GM12875 (cell line): Measurements from ENCODE around the gene ARMC2.

Source experiments
- H3K4me3 ChIP-seq: one replicate; pipeline ENCODE4 v1.5.1; 2011; ENCODE audit warnings: low read depth, low read length, control low read depth
- CTCF ChIP-seq: IDR thresholded peaks from 2 replicates; pipeline ENCODE4 v1.5.1; 2011; ENCODE audit warnings: low read depth, mild to moderate bottlenecking, control low read depth, inconsistent platforms, low read length, moderate library complexity, borderline replicate concordance; ENCODE audit not compliant: insufficient read depth

ARMC2 gene

GRCh38 chr6:108803982-108804490, 44.2 kb upstream of the ARMC2 start:
- no peak for TF ChIP-seq CTCF
- H3K4me3 ChIP-seq = no peak overlapping the region

GRCh38 chr6:108804956-108805355, 43.3 kb upstream of the ARMC2 start:
- TF ChIP-seq CTCF = no peak
- no peak overlapping the region for H3K4me3 ChIP-seq

- no peak overlapping the region for H3K4me3 ChIP-seq
- TF ChIP-seq CTCF = no peak
These were observed 42.5 kb upstream of the ARMC2 start for GRCh38 chr6:108805611-108806167.

- TF ChIP-seq CTCF = no peak
- H3K4me3 ChIP-seq = no peak overlapping the region
These were observed 42.1 kb upstream of the ARMC2 start for GRCh38 chr6:108806171-108806570.

- TF ChIP-seq CTCF = no peak
- no peak overlapping the region for H3K4me3 ChIP-seq
These were observed 41.6 kb upstream of the ARMC2 start for GRCh38 chr6:108806665-108807064.

GRCh38 chr6:108807928-108808327, 40.3 kb upstream of the ARMC2 start:
- TF ChIP-seq CTCF = no peak
- H3K4me3 ChIP-seq = no peak overlapping the region

- no peak for TF ChIP-seq CTCF
- no peak overlapping the region for H3K4me3 ChIP-seq
These were observed 39.0 kb upstream of the ARMC2 start for GRCh38 chr6:108809211-108809610.
